ENCODE data around the gene FCN1.

FCN1 gene

DNA sequence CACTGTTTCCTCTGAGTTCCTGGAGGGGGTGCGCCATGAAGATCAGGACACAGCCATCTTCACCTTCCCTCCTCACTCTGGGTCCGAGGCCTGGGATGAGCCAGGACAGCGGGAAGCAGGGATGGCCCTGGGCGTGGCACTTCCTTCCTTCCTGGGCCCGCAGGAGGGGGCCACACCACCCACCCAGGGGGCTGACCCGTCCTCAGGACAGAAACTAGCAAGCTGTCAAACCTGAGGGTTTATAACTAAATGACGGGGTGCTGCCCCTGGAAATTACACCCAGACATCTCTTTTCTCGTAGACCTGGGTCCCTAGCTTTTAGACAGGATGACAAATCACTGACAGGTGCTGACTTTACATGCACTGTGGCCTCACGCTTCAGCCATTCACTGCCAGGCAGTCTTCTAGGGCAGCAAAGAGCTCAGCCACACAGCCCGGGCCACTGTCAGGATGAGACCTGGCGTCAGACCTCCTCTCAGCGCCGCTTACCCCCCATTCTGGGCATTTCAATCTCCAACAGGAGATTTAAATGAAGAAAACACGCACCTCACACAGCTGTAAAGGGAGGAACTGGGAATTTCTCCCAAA is 29.0 kb downstream of the FCN1 start:
- DNase-seq (ENCODE audit: low read depth), result no peak
- no peak overlapping the region for H3K4me3 ChIP-seq (ENCODE audit: low read depth, low read length)
- TF ChIP-seq, protein P1, sequence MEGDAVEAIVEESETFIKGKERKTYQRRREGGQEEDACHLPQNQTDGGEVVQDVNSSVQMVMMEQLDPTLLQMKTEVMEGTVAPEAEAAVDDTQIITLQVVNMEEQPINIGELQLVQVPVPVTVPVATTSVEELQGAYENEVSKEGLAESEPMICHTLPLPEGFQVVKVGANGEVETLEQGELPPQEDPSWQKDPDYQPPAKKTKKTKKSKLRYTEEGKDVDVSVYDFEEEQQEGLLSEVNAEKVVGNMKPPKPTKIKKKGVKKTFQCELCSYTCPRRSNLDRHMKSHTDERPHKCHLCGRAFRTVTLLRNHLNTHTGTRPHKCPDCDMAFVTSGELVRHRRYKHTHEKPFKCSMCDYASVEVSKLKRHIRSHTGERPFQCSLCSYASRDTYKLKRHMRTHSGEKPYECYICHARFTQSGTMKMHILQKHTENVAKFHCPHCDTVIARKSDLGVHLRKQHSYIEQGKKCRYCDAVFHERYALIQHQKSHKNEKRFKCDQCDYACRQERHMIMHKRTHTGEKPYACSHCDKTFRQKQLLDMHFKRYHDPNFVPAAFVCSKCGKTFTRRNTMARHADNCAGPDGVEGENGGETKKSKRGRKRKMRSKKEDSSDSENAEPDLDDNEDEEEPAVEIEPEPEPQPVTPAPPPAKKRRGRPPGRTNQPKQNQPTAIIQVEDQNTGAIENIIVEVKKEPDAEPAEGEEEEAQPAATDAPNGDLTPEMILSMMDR (IDR thresholded peaks at IDR 0.05; ENCODE audit: low read depth, low read length, missing control alignments), result no peak

DNA sequence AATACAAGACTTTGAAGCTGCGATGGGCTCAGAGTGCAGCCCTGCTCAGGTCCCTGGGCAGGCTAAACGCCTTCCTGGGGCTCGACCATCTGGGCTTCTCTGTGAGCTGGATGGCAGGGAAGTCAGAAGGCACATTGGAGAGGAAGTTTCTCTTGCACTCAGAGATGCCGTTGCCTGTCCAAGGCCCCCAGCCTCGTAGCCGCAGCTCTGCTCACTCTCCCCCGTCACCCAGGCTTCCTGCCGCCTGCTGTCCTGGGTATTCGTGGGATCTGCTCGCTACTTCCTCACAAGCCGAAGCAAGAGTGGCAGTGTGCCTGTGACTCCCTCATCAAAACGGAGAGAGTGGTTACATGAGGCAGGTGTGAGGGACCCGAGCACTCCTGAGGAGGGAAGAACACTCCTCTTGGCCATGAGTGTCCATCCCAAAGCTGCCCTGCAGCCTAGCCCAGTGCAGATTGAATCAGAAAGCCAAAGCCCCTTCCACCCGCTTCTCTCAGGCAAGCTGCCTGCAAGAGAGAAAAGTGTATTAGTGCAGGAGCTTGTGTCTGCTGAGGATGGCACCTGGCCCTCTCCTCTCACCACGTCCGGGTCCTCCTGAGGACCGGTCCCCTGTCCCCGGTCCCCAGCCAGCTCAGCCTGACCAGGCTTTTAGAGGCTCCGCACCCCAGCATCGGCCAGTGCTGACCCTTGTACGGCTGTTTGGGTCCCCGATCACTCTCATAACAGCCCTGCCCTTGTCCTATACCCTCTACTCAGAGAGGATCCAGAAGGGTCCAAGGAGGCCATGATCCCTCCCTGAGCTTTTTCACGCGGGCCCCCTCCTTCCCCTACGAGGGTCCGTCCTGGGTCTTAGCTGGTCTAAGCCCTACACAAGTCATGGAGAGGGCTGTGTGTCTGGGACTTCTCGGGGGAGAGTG is 29.8 kb downstream of the FCN1 start:
- no peak for DNase-seq (ENCODE audit: low read depth)
- H3K4me3 ChIP-seq (ENCODE audit: low read depth, low read length), result no peak overlapping the region
- TF ChIP-seq, protein P1 (IDR thresholded peaks at IDR 0.05; ENCODE audit: low read depth, low read length, missing control alignments), result no peak

DNA sequence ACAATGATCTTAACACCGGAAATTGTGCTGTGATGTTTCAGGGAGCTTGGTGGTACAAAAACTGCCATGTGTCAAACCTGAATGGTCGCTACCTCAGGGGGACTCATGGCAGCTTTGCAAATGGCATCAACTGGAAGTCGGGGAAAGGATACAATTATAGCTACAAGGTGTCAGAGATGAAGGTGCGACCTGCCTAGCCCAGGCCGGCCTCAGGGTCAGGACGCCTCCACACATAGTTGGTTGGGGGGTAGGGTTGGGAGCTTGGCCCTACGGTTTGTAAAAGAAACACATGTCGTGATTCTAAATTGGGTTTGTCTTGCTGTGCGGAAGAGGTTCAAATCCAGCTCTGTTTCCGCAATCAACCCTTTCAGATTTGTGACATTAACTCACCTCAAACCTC is 30.5 kb downstream of the FCN1 start:
- DNase-seq (ENCODE audit: low read depth), result no peak
- TF ChIP-seq, protein P1 (IDR thresholded peaks at IDR 0.05; ENCODE audit: low read depth, low read length, missing control alignments), result no peak
- no peak overlapping the region for H3K4me3 ChIP-seq (ENCODE audit: low read depth, low read length)

DNA sequence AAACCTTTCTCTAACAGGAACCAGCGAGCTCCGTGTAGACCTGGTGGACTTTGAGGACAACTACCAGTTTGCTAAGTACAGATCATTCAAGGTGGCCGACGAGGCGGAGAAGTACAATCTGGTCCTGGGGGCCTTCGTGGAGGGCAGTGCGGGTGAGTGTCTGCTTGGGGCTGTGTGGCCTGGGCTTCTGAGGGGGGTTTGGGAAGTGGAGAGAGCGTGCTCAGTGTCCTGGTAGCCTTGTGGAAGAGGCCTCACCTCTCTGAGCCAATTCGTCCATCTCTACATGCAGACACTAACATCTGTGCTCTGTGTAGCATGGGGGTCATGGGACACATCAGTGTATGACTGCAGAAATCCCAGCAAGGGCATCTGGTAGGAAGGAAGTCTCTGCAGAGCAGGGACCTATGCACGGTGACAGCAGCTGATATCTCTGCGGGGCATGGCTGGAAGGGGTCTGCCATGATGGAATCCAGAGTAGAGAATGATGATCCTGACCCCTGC is 31.2 kb downstream of the FCN1 start:
- DNase-seq (ENCODE audit: low read depth), result no peak
- TF ChIP-seq, protein P1 (IDR thresholded peaks at IDR 0.05; ENCODE audit: low read depth, low read length, missing control alignments), result no peak
- no peak overlapping the region for H3K4me3 ChIP-seq (ENCODE audit: low read depth, low read length)

DNA sequence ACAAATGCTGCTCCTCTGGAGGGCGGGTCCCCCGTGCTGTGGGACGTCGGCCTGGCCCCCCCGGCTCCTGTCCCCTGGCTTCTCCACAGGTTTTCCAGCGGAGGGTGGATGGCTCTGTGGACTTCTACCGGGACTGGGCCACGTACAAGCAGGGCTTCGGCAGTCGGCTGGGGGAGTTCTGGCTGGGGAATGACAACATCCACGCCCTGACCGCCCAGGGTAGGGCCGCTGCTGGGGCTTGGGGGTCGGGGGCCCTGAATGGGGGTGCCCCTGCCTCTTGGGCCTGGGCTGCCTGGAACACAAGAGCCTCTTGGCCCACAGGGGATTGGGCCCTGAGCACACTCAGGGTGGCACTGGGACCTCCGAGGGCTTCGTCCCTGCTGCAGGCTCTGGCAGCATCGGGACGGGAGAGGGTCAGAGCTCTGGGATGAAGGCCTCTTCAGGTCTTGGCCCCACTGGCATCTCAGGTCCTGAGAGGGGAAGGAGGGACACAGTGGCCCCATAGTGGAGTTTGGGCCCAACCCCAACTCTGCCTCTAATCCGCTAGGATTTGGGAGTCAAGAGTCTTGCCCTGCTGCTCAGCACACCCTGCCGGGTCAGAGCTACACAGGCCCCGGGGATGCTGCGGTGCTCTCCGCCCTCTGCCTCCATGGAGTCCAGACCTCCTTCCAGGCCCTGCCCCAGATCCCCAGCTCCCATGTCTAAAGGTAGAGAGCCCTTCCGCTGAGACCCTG is 31.9 kb downstream of the FCN1 start:
- H3K4me3 ChIP-seq (ENCODE audit: low read depth, low read length), result no peak overlapping the region
- TF ChIP-seq, protein P1 (IDR thresholded peaks at IDR 0.05; ENCODE audit: low read depth, low read length, missing control alignments), result no peak
- no peak for DNase-seq (ENCODE audit: low read depth)

DNA sequence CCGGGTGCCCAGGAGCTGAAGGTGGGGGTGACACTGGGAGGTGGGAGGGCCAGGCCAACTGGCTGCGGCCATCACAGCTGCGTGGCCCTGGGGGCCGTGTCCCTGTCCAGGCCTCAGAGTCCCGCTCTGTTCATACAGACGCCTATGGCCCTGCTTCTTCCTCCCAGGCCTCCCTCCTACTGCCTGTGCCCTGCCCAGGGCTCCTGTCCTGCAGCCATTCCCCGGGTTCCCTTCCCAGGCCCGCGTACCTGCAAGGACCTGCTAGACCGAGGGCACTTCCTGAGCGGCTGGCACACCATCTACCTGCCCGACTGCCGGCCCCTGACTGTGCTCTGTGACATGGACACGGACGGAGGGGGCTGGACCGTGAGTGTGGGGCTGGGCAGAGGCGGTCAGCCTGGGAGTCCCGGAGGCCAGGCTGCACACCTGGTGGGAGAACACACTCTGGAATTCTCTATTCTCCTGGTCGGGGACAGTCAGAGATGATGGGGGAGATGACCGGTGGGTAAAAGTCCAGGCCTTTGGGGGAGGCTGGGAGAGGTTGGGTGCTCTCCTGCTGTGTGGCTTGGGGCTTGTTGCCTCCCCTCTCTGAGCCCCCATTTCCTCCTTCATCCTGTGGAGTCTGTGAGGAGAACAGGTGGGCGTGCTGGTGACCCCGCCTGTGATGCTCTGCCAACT is 32.6 kb downstream of the FCN1 start:
- TF ChIP-seq, protein P1 (IDR thresholded peaks at IDR 0.05; ENCODE audit: low read depth, low read length, missing control alignments), result no peak
- H3K4me3 ChIP-seq (ENCODE audit: low read depth, low read length), result no peak overlapping the region
- no peak for DNase-seq (ENCODE audit: low read depth)

All from GM12864 (cell line).